GM12891 (cell line): Measurements from ENCODE around the gene RBP3.
A peak's percentile ranks its signal among the peaks of the same experiment; 100 is the strongest.

Source experiments
- DNase-seq: peaks from one replicate; pipeline ENCODE4 v3.0.0; 2011; ENCODE audit warnings: low spot score; ENCODE audit not compliant: insufficient read length
- FAIRE-seq: peaks from 2 replicates; lab custom pipeline; 2011; peaks lifted over from hg19 to GRCh38; lab: Jason Lieb, UNC
- PAX5 ChIP-seq: IDR thresholded peaks from 2 replicates; pipeline ENCODE4 v1.6.1; 2011; ENCODE audit warnings: low read length, moderate library complexity, mild to moderate bottlenecking; ENCODE audit not compliant: insufficient read depth, severe bottlenecking
- POLR2A ChIP-seq: IDR thresholded peaks from 2 replicates; pipeline ENCODE4 v1.6.1; 2011; ENCODE audit warnings: low read depth, low read length, control low read depth
- POLR2AphosphoS5 ChIP-seq: IDR thresholded peaks from 2 replicates; pipeline ENCODE4 v1.6.1; 2011; ENCODE audit warnings: low read depth, low read length, control low read depth
- POU2F2 ChIP-seq: IDR thresholded peaks from 2 replicates; pipeline ENCODE4 v1.6.1; 2011; ENCODE audit warnings: low read depth, mild to moderate bottlenecking, control low read depth, low read length, moderate library complexity
- SPI1 ChIP-seq: IDR thresholded peaks from 2 replicates; pipeline ENCODE4 v1.6.1; 2011; ENCODE audit warnings: low read depth, low read length, control low read depth
- TAF1 ChIP-seq: IDR thresholded peaks from 2 replicates; pipeline ENCODE4 v1.6.1; 2011; ENCODE audit warnings: low read depth, low read length, control low read depth

The RBP3 gene

DNA sequence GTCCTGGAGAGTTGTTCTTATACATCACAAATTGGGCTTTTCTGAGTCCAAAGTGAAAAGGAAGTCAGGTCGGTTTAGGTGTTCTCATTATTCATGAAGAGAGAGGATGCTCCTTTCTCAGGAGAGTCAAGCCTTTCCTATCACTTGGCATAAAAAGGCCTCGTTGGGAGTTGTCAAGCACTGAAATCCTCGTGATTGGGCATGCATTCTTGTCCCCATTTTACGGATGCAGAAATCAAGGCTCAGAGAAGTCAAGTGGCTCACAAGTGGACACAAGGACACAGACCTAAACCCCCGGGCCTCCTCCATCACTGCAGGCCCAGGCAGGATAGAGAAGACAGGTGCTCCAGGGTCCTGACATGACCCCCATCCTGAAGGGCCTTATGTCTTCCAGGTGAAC, 8.5 kb downstream of the RBP3 start:
- DNase-seq (no peak), FAIRE-seq (no peak)
- TF ChIP-seq POU2F2 (no peak), TAF1 (no peak), SPI1 (no peak), POLR2AphosphoS5 (no peak)

DNA sequence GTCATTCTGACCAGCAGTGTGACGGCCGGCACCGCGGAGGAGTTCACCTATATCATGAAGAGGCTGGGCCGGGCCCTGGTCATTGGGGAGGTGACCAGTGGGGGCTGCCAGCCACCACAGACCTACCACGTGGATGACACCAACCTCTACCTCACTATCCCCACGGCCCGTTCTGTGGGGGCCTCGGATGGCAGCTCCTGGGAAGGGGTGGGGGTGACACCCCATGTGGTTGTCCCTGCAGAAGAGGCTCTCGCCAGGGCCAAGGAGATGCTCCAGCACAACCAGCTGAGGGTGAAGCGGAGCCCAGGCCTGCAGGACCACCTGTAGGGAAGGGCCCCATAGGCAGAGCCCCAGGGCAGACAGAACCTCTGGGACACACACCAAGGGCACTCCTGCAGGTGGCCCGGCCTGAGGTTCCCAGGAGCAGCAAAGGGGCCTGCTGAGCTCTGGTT, 9.0 kb downstream of the RBP3 start:
- no peak for FAIRE-seq
- no peak for TF ChIP-seq POLR2A
- no peak for TF ChIP-seq TAF1
- TF ChIP-seq PAX5, result no peak
- no peak for TF ChIP-seq POLR2AphosphoS5
- TF ChIP-seq POU2F2, result no peak
- no peak for TF ChIP-seq SPI1
- no peak for DNase-seq

DNA sequence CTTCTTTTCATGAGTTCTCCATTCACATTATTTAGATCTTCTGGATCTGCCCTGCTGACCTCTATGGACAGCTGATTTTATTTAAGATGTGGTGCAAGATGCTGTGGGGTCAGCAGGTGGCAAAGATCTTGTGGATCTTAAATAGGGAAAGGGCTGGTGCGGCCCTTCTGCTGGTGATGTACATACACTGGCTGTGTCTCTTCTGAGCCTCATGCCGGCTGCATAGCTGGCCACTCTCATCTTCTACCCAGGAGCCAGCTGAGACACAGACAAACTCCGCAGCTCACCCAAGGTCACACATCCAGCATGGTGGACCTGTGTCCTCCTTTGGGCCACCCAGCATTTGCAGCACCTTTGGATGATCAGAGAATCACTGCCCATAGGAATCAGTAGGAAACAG, 9.7 kb downstream of the RBP3 start:
- TF ChIP-seq PAX5 (no peak), SPI1 (no peak), POU2F2 (no peak), TAF1 (no peak), POLR2A (no peak), POLR2AphosphoS5 (no peak)
- DNase-seq (no peak), FAIRE-seq (no peak)

DNA sequence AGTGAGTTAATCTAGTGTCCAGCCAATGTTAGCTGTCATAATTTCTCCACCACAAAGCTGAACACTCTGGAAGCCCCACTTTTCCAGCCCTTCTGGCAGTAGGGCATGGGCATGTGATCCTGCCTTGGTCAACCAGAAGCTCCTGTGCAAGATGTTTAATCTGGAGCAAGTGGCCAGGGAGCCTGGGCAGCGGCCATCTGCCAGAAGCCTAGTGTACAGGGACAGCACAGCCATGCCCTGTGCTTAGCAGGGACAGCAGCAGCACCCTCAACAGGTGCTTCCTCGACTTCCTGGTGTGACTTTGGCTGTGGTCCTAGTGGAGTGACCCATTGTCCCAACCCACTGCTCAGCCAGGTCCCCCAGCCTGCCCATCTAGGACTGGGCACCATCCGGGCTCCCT, 10.3 kb downstream of the RBP3 start:
- DNase-seq (no peak), FAIRE-seq (no peak)
- no peak for TF ChIP-seq POU2F2
- no peak for TF ChIP-seq PAX5
- no peak for TF ChIP-seq SPI1
- TF ChIP-seq POLR2AphosphoS5, result no peak
- no peak for TF ChIP-seq POLR2A
- no peak for TF ChIP-seq TAF1

GRCh38 chr10:47359101-47359500, 10.9 kb downstream of the RBP3 start:
- no peak for TF ChIP-seq TAF1
- no peak for TF ChIP-seq SPI1
- TF ChIP-seq POLR2A, result no peak
- no peak for TF ChIP-seq POU2F2
- TF ChIP-seq PAX5, result no peak
- TF ChIP-seq POLR2AphosphoS5, result no peak
- FAIRE-seq, result no peak
- no peak for DNase-seq

GRCh38 chr10:47359626-47360418, 11.7 kb downstream of the RBP3 start:
- no peak for FAIRE-seq

GRCh38 chr10:47360419-47361040, 12.4 kb downstream of the RBP3 start:
- DNase-seq (no peak), FAIRE-seq (no peak)
- TF ChIP-seq SPI1, result no peak
- TF ChIP-seq POLR2A, result no peak
- no peak for TF ChIP-seq PAX5
- no peak for TF ChIP-seq TAF1
- no peak for TF ChIP-seq POLR2AphosphoS5
- TF ChIP-seq POU2F2, result no peak

More at GRCh38 chr10:47359626-47360418, 11.7 kb downstream of the RBP3 start:
- no peak for DNase-seq
- TF ChIP-seq POU2F2 (no peak), POLR2AphosphoS5 (no peak), PAX5 (no peak), POLR2A (no peak), SPI1 (no peak)

DNA sequence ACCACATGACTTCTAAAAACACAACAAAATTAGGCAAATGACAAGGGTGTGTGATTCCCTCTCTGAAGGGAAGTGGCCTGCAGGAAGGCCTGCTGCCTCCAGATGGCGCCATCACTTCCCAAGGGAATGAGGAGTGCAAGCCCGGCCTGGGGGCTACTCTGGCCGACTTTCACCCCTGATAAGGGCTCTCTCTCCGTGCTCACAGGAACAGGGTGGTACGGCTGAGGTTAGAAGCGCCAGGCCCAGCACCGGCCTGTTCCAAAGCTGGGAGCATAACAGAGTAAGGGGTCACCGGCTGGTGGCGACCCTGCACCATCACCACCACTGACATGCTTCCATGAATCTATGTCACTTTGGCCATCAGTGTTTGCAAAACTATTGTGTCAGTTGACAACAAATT, 13.1 kb downstream of the RBP3 start:
- DNase-seq, result peak; percentile 42
- no peak for TF ChIP-seq TAF1
- TF ChIP-seq SPI1, result peak; percentile 47; the same call in 1 of the 2 replicates
- FAIRE-seq, result no peak

DNA sequence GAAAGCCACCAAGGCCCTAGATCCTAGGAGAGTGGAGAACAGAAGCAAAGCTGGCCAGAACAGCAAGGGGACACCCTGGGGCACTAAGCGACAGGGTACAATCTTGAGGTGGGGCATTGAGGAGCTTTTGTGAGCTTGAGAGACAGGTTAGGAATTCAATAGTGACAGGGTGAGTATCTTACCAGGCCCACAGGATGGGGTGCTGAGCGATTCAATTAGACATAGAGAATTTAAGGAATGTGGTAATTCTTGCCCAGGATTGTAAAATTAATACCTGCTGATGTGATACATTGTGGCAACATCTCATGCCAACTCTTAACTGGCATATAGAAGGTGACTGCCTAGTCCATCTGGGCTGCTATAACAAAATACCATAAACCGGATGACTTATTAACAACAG, 14.0 kb downstream of the RBP3 start:
- DNase-seq (no peak), FAIRE-seq (no peak)
- TF ChIP-seq POU2F2 (no peak), SPI1 (no peak), POLR2A (no peak), POLR2AphosphoS5 (no peak), TAF1 (no peak), PAX5 (no peak)

DNA sequence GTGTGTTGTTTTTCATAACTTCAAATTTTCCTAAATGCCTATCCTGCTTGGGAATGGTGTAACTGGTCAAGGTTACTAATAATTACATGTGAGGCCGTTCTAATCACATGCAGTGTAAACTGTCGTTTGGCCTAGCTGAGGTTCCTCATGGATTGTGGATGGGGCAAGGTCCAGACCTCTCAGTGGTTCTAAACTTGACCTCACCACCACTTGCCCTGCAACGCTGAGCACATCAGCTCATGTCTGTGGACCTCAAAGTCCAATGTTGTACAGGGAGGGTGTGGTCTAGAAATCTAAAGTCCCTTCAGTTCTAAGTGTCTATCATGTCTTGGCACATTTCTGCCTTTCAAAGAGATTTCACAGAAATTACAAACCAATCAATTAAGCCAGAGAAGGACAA, 15.6 kb downstream of the RBP3 start:
- no peak for FAIRE-seq
- TF ChIP-seq POLR2AphosphoS5 (no peak), POU2F2 (no peak), SPI1 (no peak), POLR2A (no peak), PAX5 (no peak), TAF1 (no peak)
- no peak for DNase-seq
